Activated naive CD4-positive, alpha-beta T cell treated with anti-CD3 and anti-CD28 coated beads, Interleukin-2, amount 50 U/mL, for 24 hours (primary cell): ENCODE measurements around the gene PPARGC1A.

Experiments
- H3K27ac Mint-ChIP-seq: one replicate; pipeline ENCODE4 v1.8.0; 2021; ENCODE audit warnings: mild to moderate bottlenecking, mixed read lengths
- H3K27me3 Mint-ChIP-seq: one replicate; pipeline ENCODE4 v1.8.0; 2021; ENCODE audit warnings: mixed read lengths
- H3K36me3 Mint-ChIP-seq: one replicate; pipeline ENCODE4 v1.8.0; 2021; ENCODE audit warnings: mixed read lengths
- H3K4me1 Mint-ChIP-seq: one replicate; pipeline ENCODE4 v1.8.0; 2021; ENCODE audit warnings: mixed read lengths
- H3K4me3 Mint-ChIP-seq: one replicate; pipeline ENCODE4 v1.8.0; 2021; ENCODE audit warnings: mild to moderate bottlenecking, mixed read lengths
- H3K9me3 Mint-ChIP-seq: one replicate; pipeline ENCODE4 v1.8.0; 2021; ENCODE audit warnings: mixed read lengths

Gene PPARGC1A

GRCh38 chr4:23877758-23878229, 12.1 kb downstream of the PPARGC1A start:
- Mint-ChIP-seq H3K27me3 (no peaks in the 10 kb centered on the region), H3K4me1 (no peaks in the 10 kb centered on the region)

GRCh38 chr4:23876418-23877089, 13.3 kb downstream of the PPARGC1A start:
- no peaks in the 10 kb centered on the region for H3K27me3 Mint-ChIP-seq

More at GRCh38 chr4:23877758-23878229, 12.1 kb downstream of the PPARGC1A start:
- Mint-ChIP-seq H3K4me3 (no peak overlapping the region), H3K27ac (no peak overlapping the region), H3K9me3 (no peaks in the 10 kb centered on the region), H3K36me3 (no peaks in the 10 kb centered on the region)

GRCh38 chr4:23875317-23875716, 14.5 kb downstream of the PPARGC1A start:
- H3K4me1 Mint-ChIP-seq, result no peaks in the 10 kb centered on the region
- no peaks in the 10 kb centered on the region for H3K9me3 Mint-ChIP-seq
- no peak overlapping the region for H3K4me3 Mint-ChIP-seq
- no peaks in the 10 kb centered on the region for H3K27me3 Mint-ChIP-seq
- no peak overlapping the region for H3K27ac Mint-ChIP-seq
- no peaks in the 10 kb centered on the region for H3K36me3 Mint-ChIP-seq

More at GRCh38 chr4:23876418-23877089, 13.3 kb downstream of the PPARGC1A start:
- Mint-ChIP-seq H3K36me3 (no peaks in the 10 kb centered on the region), H3K27ac (no peak overlapping the region), H3K9me3 (no peaks in the 10 kb centered on the region), H3K4me3 (no peak overlapping the region), H3K4me1 (no peaks in the 10 kb centered on the region)

- Mint-ChIP-seq H3K27me3 (no peaks in the 10 kb centered on the region), H3K9me3 (no peaks in the 10 kb centered on the region), H3K27ac (no peak overlapping the region), H3K36me3 (no peaks in the 10 kb centered on the region), H3K4me1 (no peaks in the 10 kb centered on the region), H3K4me3 (no peak overlapping the region)
These were observed 15.3 kb downstream of the PPARGC1A start for GRCh38 chr4:23874536-23874901.

- Mint-ChIP-seq H3K4me1 (no peaks in the 10 kb centered on the region), H3K27ac (no peak overlapping the region), H3K27me3 (peaks cover 2% of the 10 kb centered on the region), H3K9me3 (no peaks in the 10 kb centered on the region), H3K4me3 (no peak overlapping the region), H3K36me3 (no peaks in the 10 kb centered on the region)
These were observed 15.9 kb downstream of the PPARGC1A start for GRCh38 chr4:23873717-23874535.

- Mint-ChIP-seq H3K9me3 (no peaks in the 10 kb centered on the region), H3K27me3 (peaks cover 2% of the 10 kb centered on the region), H3K36me3 (no peaks in the 10 kb centered on the region), H3K4me3 (no peak overlapping the region), H3K4me1 (no peaks in the 10 kb centered on the region), H3K27ac (no peak overlapping the region)
These were observed 18.4 kb downstream of the PPARGC1A start for GRCh38 chr4:23871426-23871825.

- Mint-ChIP-seq H3K9me3 (no peaks in the 10 kb centered on the region), H3K27me3 (peaks cover 2% of the 10 kb centered on the region), H3K36me3 (no peaks in the 10 kb centered on the region), H3K27ac (no peak overlapping the region), H3K4me3 (no peak overlapping the region), H3K4me1 (no peaks in the 10 kb centered on the region)
These were observed 23.3 kb downstream of the PPARGC1A start for GRCh38 chr4:23866450-23867075.

- Mint-ChIP-seq H3K9me3 (no peaks in the 10 kb centered on the region), H3K27me3 (no peaks in the 10 kb centered on the region), H3K4me3 (no peak overlapping the region), H3K36me3 (no peaks in the 10 kb centered on the region), H3K27ac (no peak overlapping the region), H3K4me1 (no peaks in the 10 kb centered on the region)
These were observed 27.9 kb downstream of the PPARGC1A start for GRCh38 chr4:23861897-23862296.

GRCh38 chr4:23860919-23861318, 28.9 kb downstream of the PPARGC1A start:
- Mint-ChIP-seq H3K36me3 (no peaks in the 10 kb centered on the region), H3K4me1 (no peaks in the 10 kb centered on the region), H3K9me3 (no peaks in the 10 kb centered on the region), H3K27me3 (no peaks in the 10 kb centered on the region), H3K27ac (no peak overlapping the region), H3K4me3 (no peak overlapping the region)

GRCh38 chr4:23857367-23857959, 32.4 kb downstream of the PPARGC1A start:
- no peaks in the 10 kb centered on the region for H3K36me3 Mint-ChIP-seq
- H3K27me3 Mint-ChIP-seq, result no peaks in the 10 kb centered on the region
- H3K27ac Mint-ChIP-seq, result no peak overlapping the region
- H3K4me1 Mint-ChIP-seq, result no peaks in the 10 kb centered on the region
- no peak overlapping the region for H3K4me3 Mint-ChIP-seq
- no peaks in the 10 kb centered on the region for H3K9me3 Mint-ChIP-seq

GRCh38 chr4:23856630-23857029, 33.2 kb downstream of the PPARGC1A start:
- H3K4me3 Mint-ChIP-seq, result no peak overlapping the region
- H3K36me3 Mint-ChIP-seq, result no peaks in the 10 kb centered on the region
- no peaks in the 10 kb centered on the region for H3K4me1 Mint-ChIP-seq
- no peak overlapping the region for H3K27ac Mint-ChIP-seq
- H3K9me3 Mint-ChIP-seq, result no peaks in the 10 kb centered on the region
- no peaks in the 10 kb centered on the region for H3K27me3 Mint-ChIP-seq

- no peaks in the 10 kb centered on the region for H3K9me3 Mint-ChIP-seq
- H3K36me3 Mint-ChIP-seq, result no peaks in the 10 kb centered on the region
- H3K4me1 Mint-ChIP-seq, result no peaks in the 10 kb centered on the region
- H3K4me3 Mint-ChIP-seq, result no peak overlapping the region
- H3K27me3 Mint-ChIP-seq, result no peaks in the 10 kb centered on the region
- H3K27ac Mint-ChIP-seq, result no peak overlapping the region
These were observed 33.8 kb downstream of the PPARGC1A start for GRCh38 chr4:23855912-23856605.

- Mint-ChIP-seq H3K27ac (no peak overlapping the region), H3K4me1 (no peaks in the 10 kb centered on the region), H3K27me3 (no peaks in the 10 kb centered on the region), H3K9me3 (no peaks in the 10 kb centered on the region), H3K36me3 (no peaks in the 10 kb centered on the region), H3K4me3 (no peak overlapping the region)
These were observed 35.7 kb downstream of the PPARGC1A start for GRCh38 chr4:23853986-23854660.

- Mint-ChIP-seq H3K9me3 (no peaks in the 10 kb centered on the region), H3K27ac (no peak overlapping the region), H3K4me1 (no peaks in the 10 kb centered on the region), H3K27me3 (no peaks in the 10 kb centered on the region), H3K36me3 (no peaks in the 10 kb centered on the region), H3K4me3 (no peak overlapping the region)
These were observed 38.4 kb downstream of the PPARGC1A start for GRCh38 chr4:23851464-23851863.

- Mint-ChIP-seq H3K9me3 (no peaks in the 10 kb centered on the region), H3K36me3 (no peaks in the 10 kb centered on the region), H3K4me3 (no peak overlapping the region), H3K4me1 (no peaks in the 10 kb centered on the region), H3K27ac (no peak overlapping the region), H3K27me3 (no peaks in the 10 kb centered on the region)
These were observed 42.7 kb downstream of the PPARGC1A start for GRCh38 chr4:23847158-23847557.
